NCI-H2196 (cell line): ENCODE data around the gene GRIK3.
A peak's percentile ranks its signal among the peaks of the same experiment; 100 is the strongest.

Source experiments
- DNase-seq: peaks from one replicate; lab custom pipeline; 2025; ENCODE audit not compliant: unreplicated experiment; lab: John Stamatoyannopoulos, UW

Gene GRIK3

DNA sequence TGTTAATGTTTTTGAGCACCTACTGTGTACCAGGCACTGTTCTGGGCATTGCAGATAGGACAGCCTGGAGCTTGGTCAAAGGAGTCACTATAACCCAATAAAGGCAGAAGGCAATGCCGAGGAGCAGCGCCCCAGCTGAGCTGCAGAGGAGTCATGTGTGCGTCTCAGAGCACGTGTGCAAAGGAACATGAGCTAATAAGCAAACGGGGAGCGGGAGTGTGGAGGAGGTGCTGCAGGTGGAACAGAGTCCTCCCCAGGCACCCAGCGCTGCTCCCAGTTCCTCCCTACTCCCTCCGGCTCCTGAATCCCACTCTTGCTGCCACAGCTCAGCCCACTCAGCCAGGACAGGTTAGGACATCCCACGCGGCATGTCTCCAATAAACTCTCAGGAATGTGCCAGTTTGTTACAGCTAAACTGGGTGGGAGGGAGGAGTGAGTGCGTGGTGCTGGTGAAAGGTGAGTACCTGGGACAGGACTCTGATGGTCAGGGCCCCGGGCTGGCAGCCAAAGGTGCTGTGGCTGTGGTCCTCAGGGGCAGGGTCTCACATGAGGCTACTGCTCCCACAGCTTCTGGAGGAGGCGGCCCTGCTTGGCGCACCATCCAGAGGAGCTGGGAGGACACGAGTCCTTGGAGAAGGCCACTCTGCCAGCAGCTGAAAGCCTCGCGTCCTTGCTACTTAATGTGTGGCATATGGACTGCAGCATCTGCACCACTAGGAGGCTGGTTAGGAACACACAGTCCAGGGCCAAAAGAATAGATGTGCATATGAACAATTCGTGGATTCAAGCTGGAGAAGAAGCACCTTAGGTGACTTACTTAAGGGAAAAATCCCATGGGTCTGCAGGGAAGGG, 52.3 kb downstream of the GRIK3 start:
- DNase-seq = no peak

DNA sequence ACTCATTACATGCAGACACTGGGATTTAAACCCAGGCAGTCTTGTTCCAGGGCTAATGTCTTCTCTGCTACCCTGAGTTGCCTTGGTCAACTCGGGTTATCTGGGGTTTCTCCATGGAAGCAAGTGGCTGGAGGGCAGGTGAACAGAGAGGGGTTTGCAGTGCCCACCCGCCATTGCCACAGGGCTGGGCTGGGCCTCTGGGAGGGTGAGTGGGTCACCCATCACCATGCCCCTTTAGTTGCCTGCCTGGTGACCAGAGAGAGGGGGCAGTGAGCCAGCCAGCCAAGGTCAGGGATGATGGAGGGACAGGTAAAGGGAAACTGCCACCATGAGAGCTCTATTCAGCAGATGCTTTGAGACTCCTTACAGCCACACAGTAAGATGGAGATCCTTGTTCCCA, 53.2 kb downstream of the GRIK3 start:
- DNase-seq = no peak

DNA sequence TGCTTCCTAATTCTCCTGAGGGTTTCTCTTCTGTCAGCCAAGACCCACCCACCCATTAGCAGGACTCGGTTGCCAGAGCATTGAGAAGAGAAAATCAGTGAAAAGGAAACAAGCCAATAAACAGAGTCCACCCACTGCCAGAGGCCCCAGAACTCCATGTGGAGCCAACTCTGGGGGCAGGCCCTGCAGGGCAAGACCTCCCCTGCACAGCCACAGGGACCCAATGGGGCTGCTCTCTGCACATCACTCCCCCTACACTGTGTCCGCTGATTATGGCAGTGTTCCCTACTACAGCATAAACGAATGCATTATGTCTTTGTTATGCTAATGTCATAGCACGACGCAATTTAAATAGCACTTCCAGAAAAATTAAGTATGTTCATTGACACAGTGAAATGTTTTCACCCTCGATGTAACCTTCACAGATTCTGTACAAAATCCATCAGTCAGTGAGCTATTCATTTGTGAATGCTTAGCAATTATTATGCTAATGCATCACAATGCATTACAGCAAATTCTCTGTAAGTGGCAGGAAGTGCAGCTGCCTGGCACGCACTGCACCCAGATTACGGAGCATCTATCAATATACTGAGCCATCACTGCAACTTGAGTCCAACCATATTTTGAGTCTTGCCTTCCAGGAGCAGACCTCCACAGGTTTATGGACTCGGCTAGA, 56.4 kb downstream of the GRIK3 start:
- no peak for DNase-seq

DNA sequence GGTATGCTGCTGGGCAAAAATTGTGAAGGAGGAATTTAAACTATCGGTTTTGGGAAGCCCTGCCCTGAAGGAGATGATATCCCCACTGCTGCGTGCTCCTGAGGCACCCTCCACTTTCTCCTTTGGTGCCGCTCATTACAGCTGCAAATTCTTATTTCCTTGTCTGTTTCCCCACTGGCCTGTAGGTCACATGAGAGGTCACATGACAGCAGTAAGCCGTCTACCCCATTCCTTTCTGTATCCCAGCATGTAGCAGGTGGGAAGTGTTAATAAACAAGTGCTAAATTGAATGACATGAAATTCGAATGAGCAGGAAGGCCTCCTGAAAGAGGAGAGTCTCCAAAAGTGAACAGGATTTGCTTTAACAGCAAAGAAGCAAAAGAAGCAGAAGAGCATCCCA, 58.7 kb downstream of the GRIK3 start:
- no peak for DNase-seq

DNA sequence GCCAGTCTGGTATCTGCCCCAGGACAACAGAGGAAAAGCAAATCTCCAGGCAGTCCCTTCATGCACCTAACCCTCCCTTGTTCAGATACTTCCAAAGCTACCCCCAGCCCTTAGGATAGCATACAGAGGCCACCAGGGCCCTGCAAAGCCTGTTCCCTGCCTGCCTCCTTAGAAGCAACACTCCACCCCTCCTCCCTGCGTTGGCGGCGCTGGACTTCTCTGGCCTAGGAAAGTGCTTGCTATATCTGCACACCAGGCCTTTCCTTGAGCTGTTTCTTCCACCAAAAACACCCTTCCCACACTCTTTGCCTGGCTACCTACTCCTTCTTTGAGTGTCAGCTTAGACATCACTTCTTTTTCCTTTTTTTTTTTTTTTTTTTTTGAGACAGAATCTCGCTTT, 61.3 kb downstream of the GRIK3 start:
- no peak for DNase-seq

DNA sequence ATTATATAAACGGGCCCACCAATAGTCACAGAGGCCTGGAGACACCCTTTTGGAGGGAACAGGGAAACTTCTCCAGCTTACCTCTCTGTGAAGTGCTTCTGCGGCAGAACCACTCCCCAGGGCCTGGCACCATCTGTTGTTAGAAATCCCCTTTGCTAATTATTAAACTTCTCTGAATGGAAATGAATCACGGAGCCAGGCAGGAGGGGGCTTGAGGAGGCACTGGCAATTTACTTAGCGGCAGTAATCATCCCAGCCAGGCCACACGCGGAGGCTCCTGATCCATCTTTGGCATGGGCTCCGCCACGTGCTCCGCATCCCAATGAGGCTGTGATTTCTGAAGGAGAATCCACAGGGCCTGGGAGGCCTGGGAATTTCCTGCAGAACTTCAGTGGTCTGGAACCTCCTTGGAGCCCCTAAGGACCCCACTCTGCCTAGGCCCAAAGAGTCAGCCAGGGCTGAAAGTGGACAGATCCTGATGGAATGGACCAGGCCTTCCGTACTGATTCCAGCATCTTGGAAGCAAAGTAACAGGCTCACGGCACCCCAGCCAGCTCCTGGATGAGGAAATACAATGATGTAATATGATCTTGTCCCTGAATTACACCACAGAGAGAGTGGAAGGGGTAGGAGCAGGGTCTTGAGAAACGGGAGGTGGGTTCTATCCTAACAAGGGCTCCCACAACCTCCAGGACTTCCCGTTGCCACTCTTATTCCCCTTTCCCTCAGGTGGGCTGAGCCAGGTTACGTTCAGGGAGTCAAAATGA, 62.3 kb downstream of the GRIK3 start:
- DNase-seq = no peak

DNA sequence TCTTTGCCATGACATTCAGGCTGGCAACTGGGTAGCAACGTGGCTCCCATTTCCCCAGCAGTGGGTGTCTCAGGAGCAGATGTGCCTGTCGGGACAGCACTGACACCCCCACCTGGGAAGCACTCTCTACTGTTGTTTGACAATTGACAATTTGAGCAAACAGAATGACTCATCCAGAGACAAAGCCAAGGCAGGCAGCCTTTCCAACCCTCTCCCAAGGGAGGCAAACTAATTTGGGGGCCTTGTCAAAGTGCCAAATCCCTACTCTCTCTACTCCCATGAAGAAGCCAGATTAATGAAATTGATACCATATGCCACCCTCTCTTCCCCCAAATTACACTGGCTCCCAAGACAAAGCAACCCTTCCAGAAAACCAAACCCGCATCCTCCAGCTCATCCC, 65.6 kb downstream of the GRIK3 start:
- peak; percentile 63 for DNase-seq

DNA sequence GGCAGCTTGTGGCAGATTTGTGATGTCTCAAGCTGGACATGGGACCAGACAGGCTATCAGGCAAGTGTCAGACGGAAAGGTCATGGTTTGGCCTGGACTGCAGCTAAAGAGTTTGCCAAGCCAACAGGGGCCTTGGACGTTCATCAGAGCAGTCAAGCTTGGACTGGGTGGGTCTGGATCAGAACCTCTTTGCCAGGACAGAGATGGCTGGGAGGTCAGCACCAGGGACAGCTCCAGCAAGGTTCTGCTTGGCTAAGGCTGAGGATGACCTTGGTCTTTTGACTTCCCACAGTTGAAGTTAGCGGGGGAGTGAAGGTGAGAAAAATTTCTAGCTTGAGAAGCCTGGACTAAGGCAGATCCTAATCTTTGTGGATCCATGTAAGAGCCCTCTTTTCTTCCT, 68.1 kb downstream of the GRIK3 start:
- no peak for DNase-seq

DNA sequence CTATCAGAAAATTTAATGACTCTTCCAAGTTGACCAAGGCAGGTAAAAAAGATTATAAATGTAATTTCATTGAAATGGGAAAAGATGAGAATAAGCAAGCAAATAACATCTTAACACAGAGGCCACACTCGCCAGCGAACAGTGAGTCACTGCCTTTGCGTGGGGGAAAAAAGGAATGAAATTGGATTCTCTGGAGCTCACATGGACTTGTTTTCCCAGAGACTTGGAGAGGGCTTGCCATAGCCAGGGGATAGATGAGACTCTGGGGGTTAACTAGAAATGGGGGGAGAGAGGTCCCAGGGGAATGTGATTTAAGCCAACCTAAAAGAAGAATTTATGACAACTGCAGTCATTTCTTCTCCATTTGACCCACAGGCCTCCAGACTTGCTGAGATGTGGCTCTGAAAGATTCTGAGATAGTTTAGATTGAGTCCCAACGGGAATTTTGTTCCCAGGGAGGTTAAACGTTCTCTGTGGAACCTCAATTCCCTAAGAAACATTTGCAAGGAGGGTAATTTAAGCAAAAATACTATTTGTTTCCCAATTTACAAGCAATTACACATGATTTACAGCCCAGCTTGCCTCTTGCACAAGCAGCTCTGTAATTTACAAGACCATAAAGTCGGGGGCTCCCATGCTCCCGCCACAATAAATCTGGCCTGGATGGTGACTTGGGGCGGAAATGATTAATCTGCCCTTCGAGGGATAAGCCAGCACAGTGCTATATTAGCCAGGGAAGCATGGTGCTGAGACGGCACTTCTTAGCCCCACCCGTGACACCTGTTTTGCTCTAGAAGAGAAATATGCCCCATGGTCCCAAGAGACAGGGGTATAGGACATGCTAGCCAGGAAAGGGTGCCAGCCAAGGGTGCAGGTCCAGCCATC, 68.8 kb downstream of the GRIK3 start:
- DNase-seq = no peak

DNA sequence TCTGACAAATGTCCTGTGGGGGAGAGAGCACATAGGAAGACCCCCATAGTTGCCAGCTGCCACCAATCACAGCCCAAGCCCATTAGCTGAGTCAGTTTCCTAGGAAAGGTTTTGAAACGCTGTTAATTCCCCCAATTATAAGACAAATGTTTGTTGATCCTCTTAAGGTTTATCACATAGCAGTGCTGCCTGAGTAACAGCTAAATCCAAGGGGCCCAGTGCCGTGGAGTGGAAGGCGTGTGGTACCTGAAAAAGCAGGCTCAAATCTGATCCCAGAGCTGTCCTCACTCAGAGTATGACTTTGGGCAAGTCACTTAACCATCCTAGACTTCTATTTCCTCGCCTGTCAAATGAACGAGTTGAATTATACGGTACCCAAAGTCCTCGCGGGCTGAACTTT, 69.5 kb downstream of the GRIK3 start:
- no peak for DNase-seq

DNA sequence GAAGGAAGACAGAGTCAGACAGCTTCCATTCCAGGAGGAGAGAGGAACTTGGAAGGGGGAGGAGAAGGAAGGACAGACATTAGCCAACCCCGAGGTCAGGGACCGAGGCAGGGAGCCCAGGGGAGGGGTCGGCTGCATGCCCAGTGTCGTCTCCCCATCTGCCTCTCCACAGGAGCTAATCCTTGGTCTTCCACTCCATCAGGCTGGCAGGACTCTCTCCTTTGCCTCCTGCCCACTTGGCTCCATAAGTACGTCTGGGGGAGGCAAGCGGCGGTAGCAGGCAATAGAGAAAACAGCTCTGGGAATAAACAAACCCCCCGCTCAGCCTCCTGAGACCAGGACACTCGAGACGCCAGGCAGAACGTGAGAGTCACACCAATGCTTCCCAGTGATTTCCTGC, 71.3 kb downstream of the GRIK3 start:
- no peak for DNase-seq

DNA sequence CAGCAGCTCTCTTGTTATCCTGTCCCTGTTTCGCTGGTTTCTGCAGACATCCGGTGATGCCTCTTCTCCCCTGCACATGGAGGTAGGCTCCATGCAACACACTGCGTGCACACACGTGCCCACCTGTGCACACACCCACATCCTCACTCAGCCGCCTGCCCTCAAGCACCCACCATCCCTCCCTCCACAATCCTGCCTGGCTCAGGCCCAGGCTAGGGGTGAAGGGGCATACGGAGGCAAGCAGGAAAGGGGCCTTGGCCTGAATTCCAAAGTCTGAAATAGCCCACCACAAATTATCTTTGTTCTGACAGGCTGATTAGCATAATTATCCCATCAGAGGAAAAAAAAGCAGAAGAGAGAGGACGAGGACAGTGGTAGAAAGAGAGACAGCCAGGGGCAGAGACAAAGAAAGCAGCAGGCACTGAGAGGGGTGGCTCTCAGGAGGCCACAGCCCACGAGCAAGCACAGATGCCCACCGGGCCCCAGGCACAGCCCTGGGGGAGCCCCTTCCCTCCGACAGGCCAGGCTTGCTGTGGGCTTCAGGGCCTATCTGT, 73.2 kb downstream of the GRIK3 start:
- no peak for DNase-seq

DNA sequence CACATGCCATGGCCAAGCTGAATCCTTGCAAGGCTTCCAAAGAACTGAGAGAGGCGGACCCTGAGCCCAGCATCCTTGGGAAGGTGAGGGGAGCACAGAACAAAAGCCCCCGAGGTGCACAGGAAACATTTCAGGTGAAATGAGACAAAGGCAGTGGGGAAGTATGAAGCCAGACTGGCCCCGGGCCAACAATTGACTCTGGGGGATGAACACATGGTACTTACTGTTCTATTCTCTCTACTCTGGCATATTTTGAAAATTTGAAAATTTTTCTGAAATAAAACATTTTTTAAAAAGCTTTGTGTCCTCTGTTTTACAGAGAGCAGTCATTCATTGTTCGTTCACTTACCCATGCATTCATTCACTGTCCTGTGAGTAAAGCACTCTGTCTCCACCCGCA, 77.7 kb downstream of the GRIK3 start:
- no peak for DNase-seq

DNA sequence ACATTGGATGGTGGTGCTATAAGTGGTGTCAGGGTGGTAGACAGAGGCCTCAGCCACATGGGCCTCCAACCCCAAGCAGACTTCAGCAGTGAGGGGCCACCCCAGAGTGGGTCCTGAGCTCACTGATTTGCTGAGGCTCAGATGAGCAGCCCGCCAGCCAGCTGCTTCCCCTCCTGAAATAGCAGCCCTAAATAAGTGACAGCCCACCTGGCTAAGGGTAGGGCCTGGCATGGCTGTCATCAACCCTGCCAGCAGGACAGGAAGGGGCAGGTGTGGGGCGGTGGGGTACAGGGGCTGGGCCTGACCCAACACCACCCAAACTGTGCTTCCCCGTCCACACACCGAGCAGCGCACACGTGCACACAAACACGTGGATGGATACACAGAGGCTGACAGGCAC, 79.3 kb downstream of the GRIK3 start:
- DNase-seq = no peak

DNA sequence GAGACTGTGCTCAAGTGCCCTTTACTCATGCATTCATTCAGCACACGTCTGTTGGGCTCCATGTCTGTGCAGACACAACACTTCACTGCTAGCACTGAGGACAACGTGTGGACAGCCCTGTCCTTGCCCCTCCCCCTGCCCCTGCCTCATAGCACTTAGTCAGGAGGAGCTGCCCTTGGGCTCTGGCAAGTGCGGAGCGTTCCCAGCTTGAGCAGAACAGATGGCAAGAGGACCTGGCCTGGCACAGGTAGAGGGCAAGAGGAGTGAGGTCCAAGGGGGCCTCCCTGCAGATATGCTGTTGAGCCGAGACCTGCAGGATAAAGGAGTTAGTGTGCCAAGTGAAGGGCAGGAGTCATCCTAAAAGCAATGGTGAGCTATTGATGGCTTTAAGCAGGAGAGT, 81.3 kb downstream of the GRIK3 start:
- no peak for DNase-seq

DNA sequence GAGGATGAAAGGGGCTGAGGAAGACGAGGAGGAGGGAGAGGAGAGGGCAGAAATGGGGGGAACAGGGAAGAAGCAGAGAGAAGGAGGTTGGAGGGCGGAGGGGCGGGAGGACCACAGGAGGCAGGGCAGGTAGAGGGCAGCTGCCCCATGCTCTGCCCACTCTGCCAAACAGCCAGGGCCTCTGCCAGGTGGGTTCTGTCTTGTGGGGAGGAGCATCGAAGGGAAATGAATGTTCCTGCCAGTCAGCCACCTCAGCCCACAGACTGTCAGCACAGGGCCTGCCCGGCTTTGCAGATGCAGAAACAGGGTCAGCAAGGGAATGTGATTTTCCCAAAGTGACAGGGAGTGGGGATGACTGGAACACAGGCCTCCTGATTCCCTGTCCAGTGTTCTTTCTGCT, 82.6 kb downstream of the GRIK3 start:
- no peak for DNase-seq

DNA sequence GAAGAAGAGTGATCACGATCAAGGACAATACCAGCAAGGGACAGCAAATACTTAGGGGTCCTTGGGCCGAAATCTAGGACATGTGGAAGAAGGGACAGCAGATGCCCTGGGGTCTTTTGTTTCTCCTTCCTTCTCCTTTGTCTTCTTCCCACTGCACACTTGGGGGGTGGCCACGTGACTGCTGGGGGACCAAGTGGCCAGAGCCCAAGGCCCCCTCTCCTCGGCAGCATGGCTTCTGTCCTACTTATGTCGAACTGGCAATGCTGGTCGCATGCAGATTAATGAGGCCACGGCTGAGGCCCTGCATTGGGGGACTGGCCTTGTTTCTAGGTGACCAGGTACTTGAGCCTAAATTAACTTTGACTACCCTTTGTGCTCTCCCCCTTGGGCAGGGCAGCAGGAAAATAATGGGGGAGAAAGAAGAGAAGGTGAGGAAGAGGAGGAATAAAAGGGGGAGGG, 83.0 kb downstream of the GRIK3 start:
- DNase-seq = no peak

DNA sequence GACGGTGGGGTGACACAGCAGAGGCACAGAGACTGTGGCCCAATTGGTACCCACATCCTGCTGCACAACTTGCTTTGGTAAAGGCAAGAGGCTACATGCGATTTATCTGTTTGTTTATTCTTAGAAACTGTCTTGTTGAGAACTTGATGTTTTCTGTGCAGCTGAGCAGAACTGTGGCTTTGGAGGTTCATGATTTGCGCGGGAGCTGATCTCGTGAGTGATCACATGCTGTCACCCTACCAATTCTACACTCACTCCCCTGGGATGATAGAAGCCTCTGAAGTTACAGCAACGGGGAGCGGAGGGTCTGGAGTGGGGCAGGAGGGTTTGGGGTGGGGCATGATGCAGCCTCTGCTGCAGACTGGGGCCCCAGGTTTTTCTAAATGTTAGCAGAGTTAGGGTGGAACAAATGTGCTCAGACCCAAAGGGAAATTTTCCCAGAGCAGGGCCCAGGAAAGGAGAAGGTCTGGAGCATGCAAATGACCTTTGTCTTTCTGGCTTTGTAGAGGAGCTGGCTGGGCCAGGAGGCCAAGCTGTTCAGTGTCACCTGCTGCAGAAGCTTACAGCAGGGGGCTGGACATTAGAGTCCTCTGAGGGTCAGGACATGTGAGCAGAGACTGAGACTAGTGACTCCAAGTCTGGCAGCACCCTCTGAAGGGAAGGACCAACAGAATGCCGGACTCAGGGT, 83.6 kb downstream of the GRIK3 start:
- no peak for DNase-seq

DNA sequence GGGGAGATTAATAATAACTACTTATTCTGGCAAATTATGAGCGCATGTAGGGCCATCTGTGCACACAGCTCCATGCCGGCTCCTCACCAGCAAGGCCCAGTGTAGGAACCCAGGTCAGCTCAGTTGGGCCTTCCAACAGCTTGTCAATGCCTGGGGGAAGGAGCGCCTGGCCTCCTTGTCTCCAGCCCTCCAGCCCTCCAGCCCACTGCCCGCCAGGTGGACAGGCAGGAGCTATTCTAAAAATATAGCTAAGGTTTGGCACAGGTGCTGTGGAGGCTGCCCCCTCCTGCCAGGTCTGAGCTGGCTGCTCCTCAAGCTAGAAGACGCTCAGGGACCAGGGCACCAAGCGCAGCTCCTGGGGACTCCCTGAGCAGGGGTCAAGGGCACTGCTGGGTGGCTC, 85.7 kb downstream of the GRIK3 start:
- DNase-seq = no peak

DNA sequence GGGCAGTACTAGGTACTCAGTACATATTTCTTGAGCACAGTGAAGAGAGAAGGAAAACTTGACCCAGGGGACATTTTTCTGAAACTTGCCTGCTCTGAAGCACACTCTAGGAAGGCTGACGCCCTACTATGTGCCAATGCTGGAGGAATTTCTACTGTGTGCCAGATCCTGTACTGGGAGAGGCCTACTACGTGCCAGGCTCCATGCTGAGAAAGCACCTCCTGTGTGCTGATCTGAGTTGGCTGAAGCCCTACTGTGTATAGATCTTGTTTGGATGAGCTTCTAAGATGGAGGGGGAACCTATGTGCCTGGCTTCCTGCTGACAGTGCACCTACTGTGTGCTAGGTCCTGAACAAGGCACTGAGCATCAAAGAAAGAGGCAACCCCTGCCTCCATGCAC, 86.2 kb downstream of the GRIK3 start:
- DNase-seq = no peak
